ENCODE measurements around the gene REXO4. TPM values are rescaled to one million over a fixed set of nuclear protein-coding genes. Genes with fewer than 3 reads are reported as not detected.

The REXO4 gene
- polyA plus RNA-seq, 1 experiment, result 24.0 TPM

DNA sequence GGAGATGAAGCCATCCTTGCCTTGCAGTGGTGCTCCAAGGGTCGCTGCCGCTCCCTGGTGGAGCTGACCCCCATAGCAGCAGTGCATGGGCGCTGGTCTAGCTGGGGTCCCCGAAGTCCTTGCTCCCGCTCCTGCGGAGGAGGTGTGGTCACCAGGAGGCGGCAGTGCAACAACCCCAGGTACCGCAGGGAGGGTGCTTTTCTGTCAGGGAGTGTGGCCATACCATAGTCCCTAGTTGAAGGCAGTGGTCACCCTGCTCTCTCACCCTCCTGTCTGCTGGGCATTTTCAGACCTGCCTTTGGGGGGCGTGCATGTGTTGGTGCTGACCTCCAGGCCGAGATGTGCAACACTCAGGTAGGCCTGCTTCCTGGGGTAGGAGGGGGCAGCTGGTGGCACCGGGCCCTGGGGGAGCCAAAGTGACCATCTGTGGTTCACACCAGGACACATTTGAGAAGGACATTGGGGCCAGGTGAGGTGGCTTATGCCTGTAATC is 15.6 kb upstream of the REXO4 start:
- POLR2A ChIA-PET, result no interaction called here
- CTCF ChIA-PET, result no interaction called here
- no peak for TF ChIP-seq CTCF (IDR thresholded peaks at IDR 0.05; ENCODE audit: insufficient read depth, low read depth, low read length)
- H3K4me3 ChIP-seq (ENCODE audit: low read depth, low read length), result no peak overlapping the region
- no peaks in the 10 kb centered on the region for H3K36me3 ChIP-seq (ENCODE audit: control insufficient read depth, insufficient read depth, low read length)
- no peak for DNase-seq (ENCODE audit: low read depth)
- H3K27me3 ChIP-seq (ENCODE audit: control insufficient read depth, insufficient read depth, low read length), result 0 out of 2 replicates have a peak, but pooled peaks cover 1% of the 10 kb centered on the region

GRCh38 chr9:133430244-133430643 is 12.4 kb upstream of the REXO4 start:
- Histone ChIP-seq H3K27me3 (ENCODE audit: control insufficient read depth, insufficient read depth, low read length) (peaks cover 9% of the 10 kb centered on the region), H3K4me3 (ENCODE audit: low read depth, low read length) (no peak overlapping the region), H3K36me3 (ENCODE audit: control insufficient read depth, insufficient read depth, low read length) (no peaks in the 10 kb centered on the region)
- TF ChIP-seq CTCF (IDR thresholded peaks at IDR 0.05; ENCODE audit: insufficient read depth, low read depth, low read length), result no peak
- DNase-seq (ENCODE audit: low read depth), result no peak
- ChIA-PET CTCF (no interaction called here), POLR2A (no interaction called here)

- no peak for DNase-seq (ENCODE audit: low read depth)
- Histone ChIP-seq H3K4me3 (ENCODE audit: low read depth, low read length) (no peak overlapping the region), H3K27me3 (ENCODE audit: control insufficient read depth, insufficient read depth, low read length) (peaks cover 9% of the 10 kb centered on the region), H3K36me3 (ENCODE audit: control insufficient read depth, insufficient read depth, low read length) (no peaks in the 10 kb centered on the region)
- ChIA-PET POLR2A (no interaction called here), CTCF (no interaction called here)
- TF ChIP-seq CTCF (IDR thresholded peaks at IDR 0.05; ENCODE audit: insufficient read depth, low read depth, low read length), result peak; percentile 56
These were observed 11.9 kb upstream of the REXO4 start for GRCh38 chr9:133429641-133430161.

- no peak for DNase-seq (ENCODE audit: low read depth)
- ChIA-PET POLR2A (no interaction called here), CTCF (no interaction called here)
- no peak for TF ChIP-seq CTCF (IDR thresholded peaks at IDR 0.05; ENCODE audit: insufficient read depth, low read depth, low read length)
- Histone ChIP-seq H3K36me3 (ENCODE audit: control insufficient read depth, insufficient read depth, low read length) (no peaks in the 10 kb centered on the region), H3K27me3 (ENCODE audit: control insufficient read depth, insufficient read depth, low read length) (peaks cover 9% of the 10 kb centered on the region), H3K4me3 (ENCODE audit: low read depth, low read length) (no peak overlapping the region)
These were observed 11.4 kb upstream of the REXO4 start for GRCh38 chr9:133429214-133429613.

- DNase-seq (ENCODE audit: low read depth), result no peak
- TF ChIP-seq CTCF (IDR thresholded peaks at IDR 0.05; ENCODE audit: insufficient read depth, low read depth, low read length), result no peak
- no peaks in the 10 kb centered on the region for H3K36me3 ChIP-seq (ENCODE audit: control insufficient read depth, insufficient read depth, low read length)
- H3K4me3 ChIP-seq (ENCODE audit: low read depth, low read length), result peak overlapping the region; percentile 25
- peaks cover 9% of the 10 kb centered on the region for H3K27me3 ChIP-seq (ENCODE audit: control insufficient read depth, insufficient read depth, low read length)
- ChIA-PET CTCF (interaction anchor here (1.1 kb wide), 1 partner anchor 10 kb away, joined by 3 read pairs; no protein-coding TSS in a partner anchor), POLR2A (interaction anchor here (0.5 kb wide), 1 partner anchor 31 kb away, joined by 11 read pairs; the partner anchor contains the start of gene CACFD1)
These were observed 10.8 kb upstream of the REXO4 start for GRCh38 chr9:133428617-133429101.
